Articular chondrocyte of knee joint (primary cell): ENCODE results near the gene FKBP11. TPM values are rescaled to one million over a fixed set of nuclear protein-coding genes. Genes with fewer than 3 reads are reported as not detected.

Experiments
- small RNA-seq: library from RNA; depleted of rRNA; stranded (forward); fragments of <200 nt; gene quantifications from one replicate; pipeline ENCODE3, GENCODE V24; 2012
- total RNA-seq: library from RNA; depleted of rRNA; stranded (reverse); fragments of >200 nt; gene quantifications from 2 replicates; pipeline ENCODE4 v1.2.3, GENCODE V29; 2012

The FKBP11 gene
- total RNA-seq: 17.4 and 31.5 TPM in 2 replicates

GRCh38 chr12:48925304-48926011, at the start of gene FKBP11:
Gene FKBP11, minus strand, starts transcription at chr12:48925492. Its CDS starts 64 bp downstream, at chr12:48925428.

DNA sequence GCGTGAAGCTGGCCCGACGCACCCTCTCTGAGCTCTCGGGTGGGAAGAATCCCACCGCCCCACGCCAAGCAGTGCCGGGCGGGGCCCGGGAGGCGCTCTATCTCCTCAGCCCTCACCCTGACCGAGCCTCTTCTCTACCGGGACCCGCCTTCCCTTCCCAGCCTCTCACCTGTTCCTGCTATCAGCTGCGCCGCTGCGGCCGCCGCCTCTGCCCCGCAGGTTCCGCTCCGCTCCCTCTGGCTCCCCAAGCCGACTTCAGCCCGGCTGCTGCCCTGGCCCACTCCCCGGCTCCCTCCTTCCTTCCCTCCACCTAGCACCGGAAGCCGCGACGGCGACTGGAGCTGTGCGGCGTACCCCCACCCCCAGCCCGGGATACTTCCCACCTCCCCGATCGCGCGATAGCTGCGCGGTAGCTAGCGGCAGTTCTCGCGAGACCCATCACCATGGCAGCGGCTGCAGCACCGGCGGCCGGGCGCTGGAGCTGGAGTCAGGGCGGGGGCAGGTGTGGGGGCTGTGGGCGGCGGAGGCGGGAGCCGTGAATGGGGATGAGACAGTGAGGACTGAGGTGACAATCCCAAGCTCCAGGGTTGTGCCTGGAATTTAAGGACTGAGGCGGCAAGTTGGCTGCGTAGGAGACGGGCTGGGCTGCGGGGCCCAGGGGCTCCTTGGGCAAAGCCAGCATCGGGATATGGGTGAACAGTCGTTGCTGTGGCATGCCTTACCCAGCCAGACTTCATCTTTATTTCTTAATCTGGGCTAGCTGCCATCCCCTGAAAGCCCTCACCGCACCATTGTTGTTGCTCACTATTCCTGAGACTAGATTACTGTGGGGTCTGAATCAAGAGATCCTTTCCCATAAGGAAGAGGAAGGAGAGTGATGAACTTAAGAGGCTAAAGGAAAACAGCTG, 32.1 kb upstream of the FKBP11 start, which contains the start of gene ARF3:
ARF3 (minus strand) TSS at position 347 of the 908 bp plus-strand sequence. CDS start 16,392 bp downstream, outside the sequence.

Small RNA genes lying within 50 kb of the gene (small RNA-seq; reads per million reads assigned to genes)
- gene AC073610.1 (not detected), gene RNU6-600P (not detected)

Other genes starting within 250 kb of the FKBP11 start
- 42.2 and 56.4 TPM in 2 replicates for gene KANSL2, start 243.3 kb downstream of the FKBP11 start, total RNA-seq
- gene CCNT1, start 208.8 kb downstream of the FKBP11 start, total RNA-seq: 32.0 and 41.2 TPM in 2 replicates
- gene ADCY6, start 136.4 kb downstream of the FKBP11 start, total RNA-seq: 24.0 and 24.2 TPM in 2 replicates
- gene CACNB3, start 107.0 kb downstream of the FKBP11 start, total RNA-seq: 16.9 and 21.4 TPM in 2 replicates
- gene DDX23, start 73.3 kb downstream of the FKBP11 start, total RNA-seq: 47.3 and 54.2 TPM in 2 replicates
- 0.22 and 0.39 TPM in 2 replicates for gene RND1, start 59.6 kb downstream of the FKBP11 start, total RNA-seq
- gene ARF3, start 32.0 kb upstream of the FKBP11 start, total RNA-seq: 56.8 and 66.7 TPM in 2 replicates
- gene WNT10B, start 46.2 kb upstream of the FKBP11 start, total RNA-seq: under 0.01 and 0.13 TPM in 2 replicates
- not detected in 2 replicates for gene WNT1, start 52.8 kb upstream of the FKBP11 start, total RNA-seq
- 0.11 and 0.13 TPM in 2 replicates for gene DDN, start 73.9 kb upstream of the FKBP11 start, total RNA-seq
- 96.9 and 104 TPM in 2 replicates for gene PRKAG1, start 93.3 kb upstream of the FKBP11 start, total RNA-seq
- gene KMT2D, start 135.3 kb upstream of the FKBP11 start, total RNA-seq: 24.5 and 25.3 TPM in 2 replicates
- gene RHEBL1, start 144.5 kb upstream of the FKBP11 start, total RNA-seq: 0.52 and 0.54 TPM in 2 replicates
- under 0.01 TPM in 1 of 2 replicates, not detected in the other for gene DHH, start 169.3 kb upstream of the FKBP11 start, total RNA-seq
- 35.1 and 38.4 TPM in 2 replicates for gene LMBR1L, start 185.4 kb upstream of the FKBP11 start, total RNA-seq
- 936 and 956 TPM in 2 replicates for gene TUBA1B, start 205.9 kb upstream of the FKBP11 start, total RNA-seq